ENCODE measurements around the gene CFH.
"Not testable (repeated sequence)": the region's sequence is repeated elsewhere in the genome, so short reads cannot be mapped to it uniquely, and the experiment has no call there.

DNA sequence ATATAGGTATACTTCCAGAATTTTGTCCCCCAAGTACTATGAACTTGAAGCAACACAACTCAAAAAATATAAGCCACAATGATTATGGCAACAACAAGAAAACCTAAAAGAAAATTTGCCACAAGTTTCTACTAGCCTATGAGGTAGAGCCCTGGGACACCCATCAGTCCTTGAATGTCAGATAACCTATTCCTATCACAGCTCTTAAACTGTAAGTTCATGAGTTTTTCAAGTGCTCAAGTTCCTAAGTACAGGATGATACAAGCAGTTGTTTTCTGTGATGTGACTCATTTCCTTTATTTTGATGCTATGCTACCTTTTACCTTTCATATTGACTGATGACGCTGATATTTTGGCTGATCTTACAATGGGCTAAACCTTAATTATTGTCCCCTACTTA lies 139.4 kb downstream of the CFH start:
- not testable (repeated sequence) for TF ChIP-seq CTCF (IDR thresholded peaks at IDR 0.05); ZFX (IDR thresholded peaks at IDR 0.05; ENCODE audit: borderline replicate concordance)
